OCI-LY7 (cell line): ENCODE measurements around the gene ERI3. TPM values are rescaled to one million over a fixed set of nuclear protein-coding genes. Genes with fewer than 3 reads are reported as not detected.

Experiments
- BruUV-seq: library from RNA; stranded (reverse); fragments of 400-500 nt; replicated peaks from 2 replicates; lab custom pipeline; 2021; lab: Mats Ljungman, UMichigan
- CTCF ChIA-PET: fragments of 300-600 bp; sonication (Branson Sonifier 250); formaldehyde crosslinking; loops from one replicate; lab custom pipeline; 2022; ENCODE audit warnings: antibody characterized with exemption; ENCODE audit not compliant: unreplicated experiment; lab: Charles Lee
- POLR2A ChIA-PET: fragments of 300-600 bp; sonication (Branson Sonifier 250); formaldehyde crosslinking; loops from one replicate; lab custom pipeline; 2022; ENCODE audit warnings: antibody characterized with exemption; lab: Charles Lee
- DNase-seq: peaks from one replicate; pipeline ENCODE4 v3.0.0-alpha.2; 2015; ENCODE audit warnings: low spot score
- H2AFZ ChIP-seq: fragments of 200-600 bp; sonication (generic), shearing (Covaris generic); 2 replicates; pipeline ENCODE4 v1.6.1; 2014; ENCODE audit warnings: mild to moderate bottlenecking, antibody characterized with exemption, low read length, moderate library complexity
- H3K27ac ChIP-seq: fragments of 200-600 bp; sonication (generic); 2 replicates; pipeline ENCODE4 v1.5.1; 2014; ENCODE audit warnings: mixed run types, low read depth, mild to moderate bottlenecking, moderate library complexity, low read length, inconsistent platforms; ENCODE audit not compliant: poor library complexity, severe bottlenecking
- H3K36me3 ChIP-seq: fragments of 200-600 bp; sonication (generic); 2 replicates; pipeline ENCODE4 v1.6.1; 2014; ENCODE audit warnings: mild to moderate bottlenecking, antibody characterized with exemption, low read length, moderate library complexity, mixed read lengths; ENCODE audit not compliant: insufficient read depth
- H3K4me1 ChIP-seq: fragments of 200-600 bp; sonication (generic); 2 replicates; pipeline ENCODE4 v1.5.1; 2014; ENCODE audit warnings: mild to moderate bottlenecking, low read length; ENCODE audit not compliant: insufficient read depth, poor library complexity, severe bottlenecking
- H3K4me2 ChIP-seq: fragments of 200-600 bp; sonication (generic); 2 replicates; pipeline ENCODE4 v1.6.1; 2014; ENCODE audit warnings: mild to moderate bottlenecking, low read length
- H3K4me3 ChIP-seq: fragments of 200-600 bp; sonication (generic); 2 replicates; pipeline ENCODE4 v1.5.1; 2014; ENCODE audit warnings: mild to moderate bottlenecking, low read depth, low read length; ENCODE audit not compliant: poor library complexity, severe bottlenecking
- H3K79me2 ChIP-seq: fragments of 200-600 bp; sonication (generic); 2 replicates; pipeline ENCODE4 v1.6.1; 2016; ENCODE audit warnings: low read depth, mild to moderate bottlenecking, low read length, moderate library complexity, mixed read lengths; ENCODE audit not compliant: insufficient read depth
- H3K9me2 ChIP-seq: fragments of 200-600 bp; sonication (generic); 2 replicates; pipeline ENCODE4 v1.6.1; 2016; ENCODE audit warnings: mild to moderate bottlenecking, low read length, mixed read lengths; ENCODE audit not compliant: insufficient read depth
- H3K9me3 ChIP-seq: fragments of 200-600 bp; sonication (generic); 2 replicates; pipeline ENCODE4 v1.6.1; 2014; ENCODE audit warnings: mild to moderate bottlenecking, mixed run types, low read length, mixed read lengths
- H4K20me1 ChIP-seq: fragments of 200-600 bp; sonication (generic); 2 replicates; pipeline ENCODE4 v1.6.1; 2014; ENCODE audit warnings: mild to moderate bottlenecking, antibody characterized with exemption, low read length, moderate library complexity, mixed read lengths; ENCODE audit not compliant: insufficient read depth
- EZH2phosphoT487 ChIP-seq: fragments of 200-600 bp; sonication (generic); IDR thresholded peaks from 2 replicates; pipeline ENCODE4 v1.6.1; 2018; ENCODE audit warnings: low read depth, borderline replicate concordance, mild to moderate bottlenecking, mixed run types, antibody characterized with exemption, low read length, moderate library complexity, mixed read lengths
- intact Hi-C: fragments of 100-400 bp; cut with micrococcal nuclease; formaldehyde crosslinking; loops from one replicate; pipeline ENCODE4 v1.10.0; 2022; ENCODE audit not compliant: unreplicated experiment
- total RNA-seq, 2 experiments: library from RNA; depleted of rRNA in 1 of 2; stranded (reverse); fragments of >200 nt in 1 of 2; shearing (Covaris generic) in 1 of 2; gene quantifications; 2 replicates each; pipeline ENCODE4 v1.2.3, GENCODE V29; 2014 to 2022
- TF ChIP-seq, protein P1 (sequence below): fragments of 200-600 bp; sonication (generic); conservative IDR thresholded peaks from 2 replicates; pipeline ENCODE4 v1.5.1; 2014; ENCODE audit warnings: mild to moderate bottlenecking, antibody characterized with exemption, low read length, moderate library complexity, mixed read lengths

The ERI3 gene
- total RNA-seq, 2 experiments from 2014 or later: 46.5 to 47.4 TPM

- Histone ChIP-seq H3K36me3 (no peaks in the 10 kb centered on the region), H3K4me1 (no peaks in the 10 kb centered on the region), H3K79me2 (no peaks in the 10 kb centered on the region), H3K9me3 (no peaks in the 10 kb centered on the region), H3K4me3 (no peak overlapping the region), H3K4me2 (no peak overlapping the region), H4K20me1 (no peaks in the 10 kb centered on the region), H3K9me2 (no peaks in the 10 kb centered on the region), H3K27ac (no peak overlapping the region), H2AFZ (no peak overlapping the region)
- no peak for DNase-seq
- TF ChIP-seq, protein P1, sequence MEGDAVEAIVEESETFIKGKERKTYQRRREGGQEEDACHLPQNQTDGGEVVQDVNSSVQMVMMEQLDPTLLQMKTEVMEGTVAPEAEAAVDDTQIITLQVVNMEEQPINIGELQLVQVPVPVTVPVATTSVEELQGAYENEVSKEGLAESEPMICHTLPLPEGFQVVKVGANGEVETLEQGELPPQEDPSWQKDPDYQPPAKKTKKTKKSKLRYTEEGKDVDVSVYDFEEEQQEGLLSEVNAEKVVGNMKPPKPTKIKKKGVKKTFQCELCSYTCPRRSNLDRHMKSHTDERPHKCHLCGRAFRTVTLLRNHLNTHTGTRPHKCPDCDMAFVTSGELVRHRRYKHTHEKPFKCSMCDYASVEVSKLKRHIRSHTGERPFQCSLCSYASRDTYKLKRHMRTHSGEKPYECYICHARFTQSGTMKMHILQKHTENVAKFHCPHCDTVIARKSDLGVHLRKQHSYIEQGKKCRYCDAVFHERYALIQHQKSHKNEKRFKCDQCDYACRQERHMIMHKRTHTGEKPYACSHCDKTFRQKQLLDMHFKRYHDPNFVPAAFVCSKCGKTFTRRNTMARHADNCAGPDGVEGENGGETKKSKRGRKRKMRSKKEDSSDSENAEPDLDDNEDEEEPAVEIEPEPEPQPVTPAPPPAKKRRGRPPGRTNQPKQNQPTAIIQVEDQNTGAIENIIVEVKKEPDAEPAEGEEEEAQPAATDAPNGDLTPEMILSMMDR: no peak
- no peak for TF ChIP-seq EZH2phosphoT487
- ChIA-PET CTCF (no interaction called here), POLR2A (interaction anchor here (0.7 kb wide), 1 partner anchor 21 kb away, joined by 3 read pairs; no protein-coding TSS in a partner anchor)
- intact Hi-C loops: no loop called here
- BruUV-seq: no TSS peak
These were observed 89.2 kb downstream of the ERI3 start for GRCh38 chr1:44265656-44266358.

GRCh38 chr1:44264451-44264771, 90.6 kb downstream of the ERI3 start:
- ChIA-PET POLR2A (no interaction called here), CTCF (no interaction called here)
- Histone ChIP-seq H3K27ac (no peak overlapping the region), H2AFZ (no peak overlapping the region), H3K4me1 (no peaks in the 10 kb centered on the region), H3K4me3 (no peak overlapping the region), H3K4me2 (no peak overlapping the region), H4K20me1 (no peaks in the 10 kb centered on the region), H3K36me3 (no peaks in the 10 kb centered on the region), H3K9me3 (no peaks in the 10 kb centered on the region), H3K79me2 (no peaks in the 10 kb centered on the region), H3K9me2 (no peaks in the 10 kb centered on the region)
- intact Hi-C loops: no loop called here
- BruUV-seq: no TSS peak
- TF ChIP-seq EZH2phosphoT487: no peak
- TF ChIP-seq, protein P1: no peak
- no peak for DNase-seq

GRCh38 chr1:44263568-44264450, 91.2 kb downstream of the ERI3 start:
- TF ChIP-seq, protein P1: no peak
- TF ChIP-seq EZH2phosphoT487: no peak
- Histone ChIP-seq H4K20me1 (no peaks in the 10 kb centered on the region), H3K79me2 (no peaks in the 10 kb centered on the region), H3K9me3 (no peaks in the 10 kb centered on the region), H3K4me2 (no peak overlapping the region), H3K9me2 (no peaks in the 10 kb centered on the region), H3K27ac (no peak overlapping the region), H2AFZ (no peak overlapping the region), H3K4me1 (no peaks in the 10 kb centered on the region), H3K36me3 (no peaks in the 10 kb centered on the region), H3K4me3 (no peak overlapping the region)
- intact Hi-C loops: no loop called here
- no peak for DNase-seq
- ChIA-PET CTCF (no interaction called here), POLR2A (no interaction called here)
- no TSS peak for BruUV-seq
